ENCODE results near the gene TBC1D16. TPM values are rescaled to one million over a fixed set of nuclear protein-coding genes. Genes with fewer than 3 reads are reported as not detected.

Gene TBC1D16
- total RNA-seq, 1 donor: 37.8 TPM

GRCh38 chr17:79987935-79988184 is 47.8 kb downstream of the TBC1D16 start:
- H3K4me3 ChIP-seq (ENCODE audit: low read depth, low read length): peak overlapping the region; percentile 13
- no peak for TF ChIP-seq CTCF (IDR thresholded peaks at IDR 0.05; ENCODE audit: insufficient read depth, low read length)
- DNase-seq (ENCODE audit: low read depth): no peak

- no peak for TF ChIP-seq CTCF (IDR thresholded peaks at IDR 0.05; ENCODE audit: insufficient read depth, low read length)
- no peak for DNase-seq (ENCODE audit: low read depth)
- H3K4me3 ChIP-seq (ENCODE audit: low read depth, low read length): no peak overlapping the region
Measured at GRCh38 chr17:79987187-79987934, 48.3 kb downstream of the TBC1D16 start.

GRCh38 chr17:79986411-79987186 is 49.1 kb downstream of the TBC1D16 start:
- TF ChIP-seq CTCF (IDR thresholded peaks at IDR 0.05; ENCODE audit: insufficient read depth, low read length): no peak
- H3K4me3 ChIP-seq (ENCODE audit: low read depth, low read length): no peak overlapping the region
- DNase-seq (ENCODE audit: low read depth): no peak

GRCh38 chr17:79985943-79986391 is 49.7 kb downstream of the TBC1D16 start:
- no peak overlapping the region for H3K4me3 ChIP-seq (ENCODE audit: low read depth, low read length)
- TF ChIP-seq CTCF (IDR thresholded peaks at IDR 0.05; ENCODE audit: insufficient read depth, low read length): no peak
- DNase-seq (ENCODE audit: low read depth): no peak

- no peak for DNase-seq (ENCODE audit: low read depth)
- no peak for TF ChIP-seq CTCF (IDR thresholded peaks at IDR 0.05; ENCODE audit: insufficient read depth, low read length)
- H3K4me3 ChIP-seq (ENCODE audit: low read depth, low read length): no peak overlapping the region
Measured at GRCh38 chr17:79985361-79985942, 50.2 kb downstream of the TBC1D16 start.

- no peak for TF ChIP-seq CTCF (IDR thresholded peaks at IDR 0.05; ENCODE audit: insufficient read depth, low read length)
- no peak overlapping the region for H3K4me3 ChIP-seq (ENCODE audit: low read depth, low read length)
- no peak for DNase-seq (ENCODE audit: low read depth)
Measured at GRCh38 chr17:79984877-79985276, 50.8 kb downstream of the TBC1D16 start.

All from fibroblast of the aortic adventitia (primary cell).